PC-3 (cell line): Measurements from ENCODE around the gene STXBP1.

Experiments used
- EZH2 ChIP-seq: fragments of 300-600 bp; sonication (generic); IDR thresholded peaks from one replicate; pipeline ENCODE4 v1.6.1; 2017; ENCODE audit warnings: antibody characterized with exemption, mild to moderate bottlenecking, low read length; ENCODE audit not compliant: unreplicated experiment
- TF ChIP-seq, protein P1 (sequence below): fragments of 300-600 bp; sonication (generic); conservative IDR thresholded peaks from 2 replicates; pipeline ENCODE4 v1.5.1; 2017; ENCODE audit warnings: antibody characterized with exemption, low read depth, mild to moderate bottlenecking, low read length

DNA sequence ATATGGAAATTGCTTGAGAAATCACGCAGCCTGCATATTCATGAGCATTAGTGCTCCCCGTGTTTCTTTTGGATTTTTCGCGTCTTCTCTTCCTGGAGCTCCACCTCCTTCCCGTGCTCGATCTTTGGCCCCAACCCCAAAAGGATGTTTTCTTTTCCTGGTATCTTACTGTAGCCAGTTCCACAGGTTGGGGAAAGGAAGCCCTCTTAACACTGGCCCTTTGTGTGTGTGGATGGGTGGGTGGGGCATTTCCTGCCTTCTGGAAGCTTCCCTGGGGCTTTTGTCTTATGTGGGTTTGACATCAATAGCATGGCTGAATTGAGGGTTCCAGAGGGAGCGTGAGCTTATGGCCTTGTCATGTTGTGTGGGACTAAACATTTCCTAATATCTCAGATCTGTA, 21.9 kb downstream of the STXBP1 start:
- TF ChIP-seq, protein P1, sequence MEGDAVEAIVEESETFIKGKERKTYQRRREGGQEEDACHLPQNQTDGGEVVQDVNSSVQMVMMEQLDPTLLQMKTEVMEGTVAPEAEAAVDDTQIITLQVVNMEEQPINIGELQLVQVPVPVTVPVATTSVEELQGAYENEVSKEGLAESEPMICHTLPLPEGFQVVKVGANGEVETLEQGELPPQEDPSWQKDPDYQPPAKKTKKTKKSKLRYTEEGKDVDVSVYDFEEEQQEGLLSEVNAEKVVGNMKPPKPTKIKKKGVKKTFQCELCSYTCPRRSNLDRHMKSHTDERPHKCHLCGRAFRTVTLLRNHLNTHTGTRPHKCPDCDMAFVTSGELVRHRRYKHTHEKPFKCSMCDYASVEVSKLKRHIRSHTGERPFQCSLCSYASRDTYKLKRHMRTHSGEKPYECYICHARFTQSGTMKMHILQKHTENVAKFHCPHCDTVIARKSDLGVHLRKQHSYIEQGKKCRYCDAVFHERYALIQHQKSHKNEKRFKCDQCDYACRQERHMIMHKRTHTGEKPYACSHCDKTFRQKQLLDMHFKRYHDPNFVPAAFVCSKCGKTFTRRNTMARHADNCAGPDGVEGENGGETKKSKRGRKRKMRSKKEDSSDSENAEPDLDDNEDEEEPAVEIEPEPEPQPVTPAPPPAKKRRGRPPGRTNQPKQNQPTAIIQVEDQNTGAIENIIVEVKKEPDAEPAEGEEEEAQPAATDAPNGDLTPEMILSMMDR, result no peak
- TF ChIP-seq EZH2, result no peak
